IMR-90 (cell line): ENCODE data around the gene NFKB1. TPM values are rescaled to one million over a fixed set of nuclear protein-coding genes. Genes with fewer than 3 reads are reported as not detected.

Experiments used
- ATAC-seq: fragments of 200-7000 bp; cut with Tn5 transposase; 2 replicates; pipeline ENCODE4 v1.9.1; 2020; ENCODE audit warnings: low read depth, mild to moderate bottlenecking, moderate library complexity
- BruUV-seq: library from RNA; stranded (reverse); fragments of 400-500 nt; replicated peaks from 2 replicates; lab custom pipeline; 2021; lab: Mats Ljungman, UMichigan
- CTCF ChIA-PET: fragments of 300-600 bp; formaldehyde crosslinking; extraction: SDS; loops from one replicate; lab custom pipeline; 2021; ENCODE audit warnings: antibody characterized with exemption; lab: Yijun Ruan, JAX
- POLR2A ChIA-PET: fragments of 300-600 bp; sonication (Branson Sonifier 250); formaldehyde crosslinking; loops from one replicate; lab custom pipeline; 2022; ENCODE audit warnings: antibody characterized with exemption; ENCODE audit not compliant: unreplicated experiment; lab: Charles Lee
- DNase-seq: peaks from one replicate; pipeline ENCODE4 v3.0.0; 2013
- H2AFZ ChIP-seq: replicated peaks from 2 replicates; pipeline ENCODE3; 2013; ENCODE audit warnings: low read length, mild to moderate bottlenecking; ENCODE audit not compliant: poor library complexity
- H2AK5ac ChIP-seq: 2 replicates; pipeline ENCODE4 v1.6.1; 2013; ENCODE audit warnings: low read depth, low read length, inconsistent platforms
- H2AK9ac ChIP-seq: replicated peaks from 2 replicates; pipeline ENCODE3; 2013; ENCODE audit warnings: mild to moderate bottlenecking, low read depth, low read length, moderate library complexity; ENCODE audit not compliant: poor library complexity
- H2BK120ac ChIP-seq: 2 replicates; pipeline ENCODE4 v1.6.1; 2013; ENCODE audit warnings: low read depth, low read length, inconsistent platforms
- H2BK15ac ChIP-seq: 3 replicates; pipeline ENCODE4 v1.6.1; 2013; ENCODE audit warnings: low read depth, low read length, inconsistent platforms
- H2BK20ac ChIP-seq: 2 replicates; pipeline ENCODE4 v1.6.1; 2013; ENCODE audit warnings: low read depth, mild to moderate bottlenecking, inconsistent platforms, low read length, moderate library complexity
- H2BK5ac ChIP-seq: 2 replicates; pipeline ENCODE4 v1.6.1; 2013; ENCODE audit warnings: mild to moderate bottlenecking, low read depth, low read length, inconsistent platforms; ENCODE audit not compliant: poor library complexity, severe bottlenecking
- H3K14ac ChIP-seq: replicated peaks from 2 replicates; pipeline ENCODE4 v1.6.1; 2013; ENCODE audit warnings: low read depth, low read length, inconsistent platforms
- H3K18ac ChIP-seq: 2 replicates; pipeline ENCODE4 v1.6.1; 2013; ENCODE audit warnings: low read depth, low read length, control low read depth
- H3K23ac ChIP-seq: 2 replicates; pipeline ENCODE4 v1.6.1; 2013; ENCODE audit warnings: low read depth, low read length, inconsistent platforms
- H3K27ac ChIP-seq: 2 replicates; pipeline ENCODE4 v1.5.1; 2013; ENCODE audit warnings: mild to moderate bottlenecking, control low read depth, low read length; ENCODE audit not compliant: insufficient read depth
- H3K27me3 ChIP-seq: 2 replicates; pipeline ENCODE4 v1.6.1; 2013; ENCODE audit warnings: low read length; ENCODE audit not compliant: control insufficient read depth, insufficient read depth
- H3K36me3 ChIP-seq: 2 replicates; pipeline ENCODE4 v1.6.1; 2013; ENCODE audit warnings: low read length, mixed read lengths; ENCODE audit not compliant: control insufficient read depth, insufficient read depth
- H3K4ac ChIP-seq: 2 replicates; pipeline ENCODE4 v1.6.1; 2013; ENCODE audit warnings: low read depth, low read length, inconsistent platforms
- H3K4me1 ChIP-seq: 2 replicates; pipeline ENCODE4 v1.6.1; 2013; ENCODE audit warnings: low read length, mixed read lengths; ENCODE audit not compliant: control insufficient read depth, insufficient read depth
- H3K4me2 ChIP-seq: 2 replicates; pipeline ENCODE4 v1.6.1; 2013; ENCODE audit warnings: low read depth, mild to moderate bottlenecking, control low read depth, low read length, moderate library complexity
- H3K4me3 ChIP-seq: 2 replicates; pipeline ENCODE4 v1.5.1; 2013; ENCODE audit warnings: low read depth, mild to moderate bottlenecking, control low read depth, low read length, moderate library complexity; ENCODE audit not compliant: insufficient read depth
- H3K56ac ChIP-seq: 2 replicates; pipeline ENCODE4 v1.6.1; 2013; ENCODE audit warnings: low read length, inconsistent platforms; ENCODE audit not compliant: insufficient read depth; ENCODE audit errors: extremely low read depth
- H3K79me1 ChIP-seq, 2 experiments: 2 replicates each; pipeline ENCODE4 v1.6.1; 2013; ENCODE audit warnings: low read length in 2 of 2, inconsistent platforms in 1 of 2, low read depth in 1 of 2
- H3K9ac ChIP-seq: 2 replicates; pipeline ENCODE4 v1.6.1; 2013; ENCODE audit warnings: low read depth, low read length, control low read depth
- H3K9me1 ChIP-seq: 2 replicates; pipeline ENCODE4 v1.6.1; 2013; ENCODE audit warnings: low read length, inconsistent platforms; ENCODE audit not compliant: insufficient read depth
- H3K9me3 ChIP-seq: 2 replicates; pipeline ENCODE4 v1.6.1; 2013; ENCODE audit warnings: low read length; ENCODE audit not compliant: control insufficient read depth, insufficient read depth
- H4K20me1 ChIP-seq: 2 replicates; pipeline ENCODE4 v1.6.1; 2013; ENCODE audit warnings: low read length, inconsistent platforms; ENCODE audit not compliant: insufficient read depth
- H4K5ac ChIP-seq: 2 replicates; pipeline ENCODE4 v1.6.1; 2013; ENCODE audit warnings: mild to moderate bottlenecking, low read depth, low read length, control low read depth
- H4K8ac ChIP-seq, 2 experiments: 2 replicates each; pipeline ENCODE4 v1.6.1; 2013; ENCODE audit warnings: low read depth in 2 of 2, low read length in 2 of 2, control low read depth in 1 of 2, inconsistent platforms in 1 of 2
- H4K91ac ChIP-seq: 2 replicates; pipeline ENCODE4 v1.6.1; 2013; ENCODE audit warnings: low read depth, low read length, inconsistent platforms; ENCODE audit not compliant: insufficient read depth
- BHLHE40 ChIP-seq: fragments of 150-350 bp; IDR thresholded peaks from 2 replicates; pipeline ENCODE4 v1.6.1; 2016; ENCODE audit warnings: mild to moderate bottlenecking, low read depth, low read length
- CEBPB ChIP-seq: IDR thresholded peaks from 2 replicates; pipeline ENCODE4 v1.6.1; 2012; ENCODE audit warnings: low read depth, low read length, improper control_type of control experiment
- CHD1 ChIP-seq: IDR thresholded peaks from 2 replicates; pipeline ENCODE4 v1.6.1; 2012; ENCODE audit warnings: low read depth, low read length, improper control_type of control experiment
- CTCF ChIP-seq: conservative IDR thresholded peaks from 2 replicates; pipeline ENCODE4 v1.5.1; 2012; ENCODE audit warnings: mild to moderate bottlenecking, low read depth, low read length, improper control_type of control experiment
- ELK1 ChIP-seq: fragments of 150-350 bp; IDR thresholded peaks from 2 replicates; pipeline ENCODE4 v1.6.1; 2016; ENCODE audit warnings: low read depth, mild to moderate bottlenecking, low read length, moderate library complexity, borderline replicate concordance
- FOS ChIP-seq: fragments of 150-350 bp; IDR thresholded peaks from 2 replicates; pipeline ENCODE4 v1.6.1; 2016; ENCODE audit warnings: low read depth, low read length
- MAFK ChIP-seq: IDR thresholded peaks from 2 replicates; pipeline ENCODE4 v1.6.1; 2012; ENCODE audit warnings: low read depth, low read length, improper control_type of control experiment
- MXI1 ChIP-seq: IDR thresholded peaks from 2 replicates; pipeline ENCODE4 v1.6.1; 2012; ENCODE audit warnings: low read depth, mild to moderate bottlenecking, low read length, moderate library complexity, borderline replicate concordance
- NFE2L2 ChIP-seq: fragments of 150-350 bp; IDR thresholded peaks from 2 replicates; pipeline ENCODE4 v1.6.1; 2016; ENCODE audit warnings: low read depth, mild to moderate bottlenecking, low read length
- POLR2A ChIP-seq: IDR thresholded peaks from 2 replicates; pipeline ENCODE4 v1.6.1; 2012; ENCODE audit warnings: mild to moderate bottlenecking, low read depth, low read length
- RAD21 ChIP-seq: IDR thresholded peaks from 2 replicates; pipeline ENCODE4 v1.6.1; 2012; ENCODE audit warnings: low read length, improper control_type of control experiment
- RCOR1 ChIP-seq: IDR thresholded peaks from 2 replicates; pipeline ENCODE4 v1.6.1; 2012; ENCODE audit warnings: mild to moderate bottlenecking, low read length, improper control_type of control experiment; ENCODE audit not compliant: insufficient replicate concordance
- RFX5 ChIP-seq: IDR thresholded peaks from 2 replicates; pipeline ENCODE4 v1.8.0; 2012; ENCODE audit warnings: low read depth, mild to moderate bottlenecking, low read length, moderate library complexity
- SMC3 ChIP-seq: fragments of 150-350 bp; IDR thresholded peaks from 2 replicates; pipeline ENCODE4 v1.6.1; 2016; ENCODE audit warnings: low read depth, mild to moderate bottlenecking, antibody characterized with exemption, low read length, moderate library complexity
- USF2 ChIP-seq: fragments of 150-350 bp; IDR thresholded peaks from 2 replicates; pipeline ENCODE4 v1.6.1; 2017; ENCODE audit warnings: mild to moderate bottlenecking, antibody characterized with exemption, low read length, low read depth
- WGBS, 2 experiments: methylation state at CpG; one replicate each; pipeline versions ENCODE4 v1.1.5 to v1.1.7; 2013; ENCODE audit warnings: missing lambda C conversion rate in 2 of 2; ENCODE audit not compliant: insufficient read length in 1 of 2; ENCODE audit errors: extremely low coverage in 2 of 2; 5-methylcytosine and 5-hydroxymethylcytosine counted together
- dilution Hi-C: fragments of 300-500 bp; cut with HindIII; formaldehyde crosslinking; loops from one replicate; pipeline ENCODE4 v1.14.3; 2018; ENCODE audit warnings: low sequenced_read_pairs; ENCODE audit not compliant: unreplicated experiment
- in situ Hi-C: fragments of 300-500 bp; cut with MboI; formaldehyde crosslinking; loops from 3 replicates; pipeline ENCODE4 v1.14.3; 2019; ENCODE audit warnings: low sequenced_read_pairs, inconsistent platforms, mixed read lengths
- intact Hi-C: fragments of 100-400 bp; cut with micrococcal nuclease; formaldehyde crosslinking; loops from 2 replicates; pipeline ENCODE4 v1.10.0; 2022
- polyA plus RNA-seq, 3 experiments: library from polyadenylated mRNA; depleted of rRNA; stranded (reverse); fragments of >200 nt; gene quantifications; 2 replicates each; pipeline ENCODE4 v1.2.3, GENCODE V29; 2012; ENCODE audit warnings: low replicate concordance in 1 of 3
- total RNA-seq: library from RNA; depleted of rRNA; stranded (reverse); fragments of >200 nt; gene quantifications from 2 replicates; pipeline ENCODE4 v1.2.3, GENCODE V29; 2012

NFKB1 gene
- total and polyA plus RNA-seq, 2 of the 4 experiments (the other 2 are of a cell fraction) = 19.8 to 24.6 TPM

GRCh38 chr4:102579794-102580462 is 78.8 kb downstream of the NFKB1 start:
- peaks cover 10 to 11% of the 10 kb centered on the region in 2 experiments; a peak in 1 of 4 replicates for H3K79me1 ChIP-seq
- H2BK15ac ChIP-seq = no peak overlapping the region
- no peak overlapping the region for H2AK9ac ChIP-seq
- no peak overlapping the region for H2BK20ac ChIP-seq
- H4K20me1 ChIP-seq = no peaks in the 10 kb centered on the region
- H3K27me3 ChIP-seq = no peaks in the 10 kb centered on the region
- in situ Hi-C loops (no loop called here), intact Hi-C loops (no loop called here), dilution Hi-C loops (no loop called here)
- POLR2A ChIA-PET = no interaction called here
- H2AK5ac ChIP-seq = no peak overlapping the region
- H3K18ac ChIP-seq = no peak overlapping the region
- no TSS peak for BruUV-seq
- H3K4ac ChIP-seq = no peak overlapping the region
- H3K4me3 ChIP-seq = no peak overlapping the region
- H4K5ac ChIP-seq = no peak overlapping the region
- no peaks in the 10 kb centered on the region for H3K4me1 ChIP-seq
- H3K27ac ChIP-seq = no peak overlapping the region
- no peak overlapping the region for H3K56ac ChIP-seq
- no CpG with 5 or more reads among the region's 2 CpGs for WGBS, 2 experiments
- DNase-seq (no peak), ATAC-seq (no peak)
- H4K8ac ChIP-seq = no peak overlapping the region
- no peak overlapping the region for H3K4me2 ChIP-seq
- no peak overlapping the region for H3K9ac ChIP-seq
- CTCF ChIA-PET = no interaction called here
- no peak overlapping the region for H2BK120ac ChIP-seq
- peaks cover 3% of the 10 kb centered on the region; the same call in 1 of the 2 replicates for H3K9me1 ChIP-seq
- H3K23ac ChIP-seq = no peak overlapping the region
- TF ChIP-seq RFX5 = no peak
- TF ChIP-seq CTCF = no peak
- no peak for TF ChIP-seq NFE2L2
- TF ChIP-seq MAFK = no peak
- TF ChIP-seq ELK1 = no peak
- TF ChIP-seq RAD21 = no peak
- no peak for TF ChIP-seq BHLHE40
- no peak for TF ChIP-seq FOS
- no peak for TF ChIP-seq CHD1
- no peak for TF ChIP-seq POLR2A
- TF ChIP-seq CEBPB = no peak
- no peak for TF ChIP-seq SMC3
- TF ChIP-seq USF2 = no peak
- TF ChIP-seq MXI1 = no peak
- no peak for TF ChIP-seq RCOR1
- peaks cover 23% of the 10 kb centered on the region for H3K36me3 ChIP-seq
- no peaks in the 10 kb centered on the region for H3K9me3 ChIP-seq
- no peak overlapping the region for H3K14ac ChIP-seq
- no peak overlapping the region for H2AFZ ChIP-seq
- H4K91ac ChIP-seq = no peak overlapping the region
- H2BK5ac ChIP-seq = no peak overlapping the region
